Measurements from ENCODE around the gene SSC5D. TPM values are rescaled to one million over a fixed set of nuclear protein-coding genes. Genes with fewer than 3 reads are reported as not detected.

Gene SSC5D
- total RNA-seq (2022) (0.26 and 0.69 TPM in 2 replicates), Bru-seq, nascent RNA (percentile 14 among the genes with signal in this experiment), BruChase-seq, experiment 1, labeled RNA remaining after a 6-hour chase (percentile 24 among the genes with signal in this experiment), BruChase-seq, experiment 2, labeled RNA remaining after a 2-hour chase (percentile 16 among the genes with signal in this experiment)
- long read RNA-seq, result 0 reads

GRCh38 chr19:55487924-55488687 lies at the start of gene SSC5D:
Gene SSC5D (plus strand): TSS chr19:55488436. CDS start chr19:55488590, 154 bp downstream.
- intact Hi-C loops (cut with micrococcal nuclease; ENCODE audit: unreplicated experiment), result no loop called here
- no peak for DNase-seq
- no peak for TF ChIP-seq CTCF (IDR thresholded peaks at IDR 0.05; ENCODE audit: unreplicated experiment)
- Mint-ChIP-seq H3K27ac (ENCODE audit: unreplicated experiment) (peak within 1 kb of the TSS; percentile 15), H3K27me3 (ENCODE audit: unreplicated experiment) (peaks cover 27% of the 10 kb centered on the region), H3K4me1 (ENCODE audit: low read depth, unreplicated experiment) (peaks cover 9% of the 10 kb centered on the region), H3K36me3 (ENCODE audit: insufficient read depth, unreplicated experiment) (peaks cover 52% of the 10 kb centered on the region), H3K9me3 (ENCODE audit: low read depth, unreplicated experiment) (no peaks in the 10 kb centered on the region), H3K4me3 (ENCODE audit: low read depth, unreplicated experiment) (no peak within 1 kb of the TSS)
- CTCF ChIA-PET, result interaction anchor here (0.7 kb wide), 1 partner anchor 826 kb away, joined by 3 read pairs; no protein-coding TSS in a partner anchor
- BruUV-seq (replicated peaks), result no TSS peak

GRCh38 chr19:55439052-55439451 lies 49.2 kb upstream of the SSC5D start:
- no peak overlapping the region for H3K4me3 Mint-ChIP-seq (ENCODE audit: low read depth, unreplicated experiment)
- H3K27me3 Mint-ChIP-seq (ENCODE audit: unreplicated experiment), result no peaks in the 10 kb centered on the region
- TF ChIP-seq CTCF (IDR thresholded peaks at IDR 0.05; ENCODE audit: unreplicated experiment), result no peak
- CTCF ChIA-PET, result no interaction called here
- intact Hi-C loops (cut with micrococcal nuclease; ENCODE audit: unreplicated experiment), result no loop called here
- peaks cover 4% of the 10 kb centered on the region for H3K36me3 Mint-ChIP-seq (ENCODE audit: insufficient read depth, unreplicated experiment)
- H3K27ac Mint-ChIP-seq (ENCODE audit: unreplicated experiment), result peak overlapping the region; percentile 10
- H3K9me3 Mint-ChIP-seq (ENCODE audit: low read depth, unreplicated experiment), result peaks cover 3% of the 10 kb centered on the region
- peaks cover 13% of the 10 kb centered on the region for H3K4me1 Mint-ChIP-seq (ENCODE audit: low read depth, unreplicated experiment)
- no TSS peak for BruUV-seq (replicated peaks)
- no peak for DNase-seq

GRCh38 chr19:55440411-55441105 lies 47.7 kb upstream of the SSC5D start:
- intact Hi-C loops (cut with micrococcal nuclease; ENCODE audit: unreplicated experiment), result no loop called here
- H3K9me3 Mint-ChIP-seq (ENCODE audit: low read depth, unreplicated experiment), result peaks cover 3% of the 10 kb centered on the region
- CTCF ChIA-PET, result no interaction called here
- no peaks in the 10 kb centered on the region for H3K27me3 Mint-ChIP-seq (ENCODE audit: unreplicated experiment)
- no TSS peak for BruUV-seq (replicated peaks)
- DNase-seq, result no peak
- TF ChIP-seq CTCF (IDR thresholded peaks at IDR 0.05; ENCODE audit: unreplicated experiment), result no peak
- peaks cover 13% of the 10 kb centered on the region for H3K4me1 Mint-ChIP-seq (ENCODE audit: low read depth, unreplicated experiment)
- no peak overlapping the region for H3K4me3 Mint-ChIP-seq (ENCODE audit: low read depth, unreplicated experiment)
- peaks cover 4% of the 10 kb centered on the region for H3K36me3 Mint-ChIP-seq (ENCODE audit: insufficient read depth, unreplicated experiment)
- H3K27ac Mint-ChIP-seq (ENCODE audit: unreplicated experiment), result no peak overlapping the region

- BruUV-seq (replicated peaks), result no TSS peak
- intact Hi-C loops (cut with micrococcal nuclease; ENCODE audit: unreplicated experiment), result no loop called here
- CTCF ChIA-PET, result no interaction called here
- no peak overlapping the region for H3K4me3 Mint-ChIP-seq (ENCODE audit: low read depth, unreplicated experiment)
- H3K27ac Mint-ChIP-seq (ENCODE audit: unreplicated experiment), result no peak overlapping the region
- H3K9me3 Mint-ChIP-seq (ENCODE audit: low read depth, unreplicated experiment), result peaks cover 3% of the 10 kb centered on the region
- DNase-seq, result no peak
- H3K27me3 Mint-ChIP-seq (ENCODE audit: unreplicated experiment), result no peaks in the 10 kb centered on the region
- peaks cover 4% of the 10 kb centered on the region for H3K36me3 Mint-ChIP-seq (ENCODE audit: insufficient read depth, unreplicated experiment)
- H3K4me1 Mint-ChIP-seq (ENCODE audit: low read depth, unreplicated experiment), result peaks cover 13% of the 10 kb centered on the region
- TF ChIP-seq CTCF (IDR thresholded peaks at IDR 0.05; ENCODE audit: unreplicated experiment), result no peak
Observed at GRCh38 chr19:55441319-55441691, 46.9 kb upstream of the SSC5D start.

Measured in Calu3 (cell line).